Caco-2 (cell line): ENCODE measurements around the gene SPSB3. TPM values are rescaled to one million over a fixed set of nuclear protein-coding genes. Genes with fewer than 3 reads are reported as not detected.

Source experiments
- BruUV-seq: library from RNA; stranded (reverse); fragments of 400-500 nt; replicated peaks from 2 replicates; lab custom pipeline; 2021; lab: Mats Ljungman, UMichigan
- CTCF ChIA-PET: fragments of 300-600 bp; sonication (Branson Sonifier 250); formaldehyde crosslinking; loops from one replicate; lab custom pipeline; 2022; ENCODE audit warnings: antibody characterized with exemption; lab: Charles Lee
- POLR2A ChIA-PET: fragments of 300-600 bp; sonication (Branson Sonifier 250); formaldehyde crosslinking; loops from one replicate; lab custom pipeline; 2022; ENCODE audit warnings: antibody characterized with exemption; lab: Charles Lee
- DNase-seq, 2 experiments: peaks; one replicate each; pipeline versions ENCODE4 v3.0.0 to v3.0.0-alpha.2; 2020 to 2022
- H3K27me3 ChIP-seq: replicated peaks from 2 replicates; pipeline ENCODE4 v1.6.0; 2011; ENCODE audit warnings: low read length; ENCODE audit not compliant: control insufficient read depth, insufficient read depth
- H3K36me3 ChIP-seq: 2 replicates; pipeline ENCODE4 v1.5.1; 2011; ENCODE audit warnings: low read length; ENCODE audit not compliant: control insufficient read depth, insufficient read depth
- H3K4me1 ChIP-seq: fragments of 250-450 bp; sonication (Bioruptor Pico); 2 replicates; pipeline ENCODE4 v1.5.1; 2020; ENCODE audit warnings: mild to moderate bottlenecking
- H3K4me3 ChIP-seq: 2 replicates; pipeline ENCODE4 v1.5.1; 2011; ENCODE audit warnings: low read depth, mild to moderate bottlenecking, control low read depth, low read length
- H3K9me3 ChIP-seq: fragments of 250-450 bp; sonication (Bioruptor Pico); 2 replicates; pipeline ENCODE4 v1.5.1; 2020; ENCODE audit warnings: mild to moderate bottlenecking, moderate library complexity
- H3K27ac Mint-ChIP-seq: one replicate; pipeline ENCODE4 v1.8.0; 2022; ENCODE audit warnings: mixed read lengths; ENCODE audit not compliant: unreplicated experiment
- H3K27me3 Mint-ChIP-seq: one replicate; pipeline ENCODE4 v1.8.0; 2022; ENCODE audit warnings: mixed read lengths; ENCODE audit not compliant: insufficient read depth, unreplicated experiment
- H3K36me3 Mint-ChIP-seq: one replicate; pipeline ENCODE4 v1.8.0; 2022; ENCODE audit warnings: mild to moderate bottlenecking, mixed read lengths; ENCODE audit not compliant: insufficient read depth, unreplicated experiment
- H3K4me1 Mint-ChIP-seq: one replicate; pipeline ENCODE4 v1.8.0; 2022; ENCODE audit warnings: low read depth, mixed read lengths; ENCODE audit not compliant: unreplicated experiment
- H3K4me3 Mint-ChIP-seq: one replicate; pipeline ENCODE4 v1.8.0; 2022; ENCODE audit warnings: mild to moderate bottlenecking, moderate library complexity, mixed read lengths; ENCODE audit not compliant: unreplicated experiment
- H3K9me3 Mint-ChIP-seq: one replicate; pipeline ENCODE4 v1.8.0; 2022; ENCODE audit warnings: mixed read lengths; ENCODE audit not compliant: unreplicated experiment
- CTCF ChIP-seq, 2 experiments: fragments of 200-600 bp in 1 of 2; IDR thresholded peaks; 1 replicate in 1 of 2; 2 replicates in 1 of 2; pipeline versions ENCODE4 v1.5.1 to v1.8.0; 2011 to 2022; ENCODE audit warnings: antibody characterized with exemption in 1 of 2, control low read depth in 1 of 2, inconsistent platforms in 1 of 2, low read depth in 1 of 2, low read length in 1 of 2, mild to moderate bottlenecking in 1 of 2, moderate library complexity in 1 of 2; ENCODE audit not compliant: insufficient read depth in 1 of 2, severe bottlenecking in 1 of 2, unreplicated experiment in 1 of 2
- intact Hi-C: fragments of 100-400 bp; cut with micrococcal nuclease; formaldehyde crosslinking; loops from one replicate; pipeline ENCODE4 v1.10.0; 2022; ENCODE audit not compliant: unreplicated experiment
- total RNA-seq: library from RNA; stranded (reverse); gene quantifications from 2 replicates; pipeline ENCODE4 v1.2.3, GENCODE V29; 2022

SPSB3 gene
- total RNA-seq, 1 experiment from 2014 or later, result 28.0 TPM

DNA sequence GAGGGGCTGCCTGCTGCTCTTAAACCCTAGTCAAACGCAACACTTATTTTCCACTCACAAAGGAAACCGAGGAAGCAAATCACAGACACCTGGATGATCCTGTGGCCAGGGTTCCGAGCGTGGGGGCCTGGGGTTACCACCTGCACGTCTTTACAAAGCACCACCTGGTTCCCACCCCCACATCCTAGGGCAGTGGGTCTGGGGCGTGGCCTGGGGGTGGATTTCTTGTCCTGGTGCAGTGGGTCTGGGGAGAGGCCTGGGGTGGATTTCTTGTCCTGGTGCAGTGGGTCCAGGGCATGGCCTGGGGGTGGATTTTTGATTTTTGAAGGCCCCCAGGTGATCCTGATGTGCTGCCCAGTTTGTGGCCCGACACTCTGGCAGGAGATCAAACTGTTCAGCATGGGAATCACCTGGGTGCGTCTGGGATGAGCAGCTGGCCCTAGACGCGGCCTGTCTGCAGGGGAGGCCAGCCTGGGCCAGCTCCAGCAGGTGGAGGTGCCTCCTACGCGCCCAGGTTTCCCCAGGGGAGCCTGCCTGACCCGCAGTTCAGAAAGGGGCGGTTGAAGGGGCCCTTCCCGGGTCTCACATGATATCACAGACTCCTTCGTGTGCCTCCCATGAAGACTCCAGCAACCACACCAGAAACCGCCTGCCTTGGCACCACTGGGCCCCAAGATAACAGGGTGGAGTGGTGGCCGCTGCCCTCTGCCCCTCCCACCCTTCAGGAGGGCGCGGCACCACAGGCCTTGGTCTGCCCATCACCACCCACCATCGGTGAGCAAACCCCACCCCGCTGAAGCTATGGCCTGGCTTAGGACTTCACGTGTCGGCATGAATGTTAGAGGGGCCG, 38.0 kb upstream of the SPSB3 start:
- H3K36me3 ChIP-seq, result peaks cover 1% of the 10 kb centered on the region; the same call in 1 of the 2 replicates
- no peak for TF ChIP-seq CTCF (IDR thresholded peaks at IDR 0.05; ENCODE audit: insufficient read depth in 1 of 2, low read depth in 1 of 2, low read length in 1 of 2, severe bottlenecking in 1 of 2, unreplicated experiment in 1 of 2)
- peaks cover 18% of the 10 kb centered on the region for H3K36me3 Mint-ChIP-seq
- intact Hi-C loops, result loop anchor here (5.0 kb wide), 1 partner anchor 38 kb away; the partner anchor contains the start of genes NUBP2 and SPSB3
- POLR2A ChIA-PET, result no interaction called here
- H3K27ac Mint-ChIP-seq, result no peak overlapping the region
- H3K4me1 Mint-ChIP-seq, result no peaks in the 10 kb centered on the region
- BruUV-seq, result no TSS peak
- H3K9me3 ChIP-seq, result no peaks in the 10 kb centered on the region
- no peaks in the 10 kb centered on the region for H3K27me3 ChIP-seq
- H3K4me1 ChIP-seq, result no peaks in the 10 kb centered on the region
- H3K9me3 Mint-ChIP-seq, result no peaks in the 10 kb centered on the region
- DNase-seq, result no peak
- CTCF ChIA-PET, result no interaction called here
- H3K4me3 Mint-ChIP-seq, result no peak overlapping the region
- H3K4me3 ChIP-seq, result no peak overlapping the region
- H3K27me3 Mint-ChIP-seq, result no peaks in the 10 kb centered on the region

GRCh38 chr16:1819611-1820010, 37.2 kb upstream of the SPSB3 start:
- no peak overlapping the region for H3K27ac Mint-ChIP-seq
- no peak overlapping the region for H3K4me3 Mint-ChIP-seq
- ChIA-PET CTCF (no interaction called here), POLR2A (no interaction called here)
- Histone ChIP-seq H3K36me3 (peaks cover 1% of the 10 kb centered on the region; the same call in 1 of the 2 replicates), H3K4me1 (no peaks in the 10 kb centered on the region), H3K9me3 (no peaks in the 10 kb centered on the region), H3K27me3 (no peaks in the 10 kb centered on the region), H3K4me3 (no peak overlapping the region)
- no peaks in the 10 kb centered on the region for H3K4me1 Mint-ChIP-seq
- no TSS peak for BruUV-seq
- no peak for TF ChIP-seq CTCF (IDR thresholded peaks at IDR 0.05; ENCODE audit: insufficient read depth in 1 of 2, low read depth in 1 of 2, low read length in 1 of 2, severe bottlenecking in 1 of 2, unreplicated experiment in 1 of 2)
- intact Hi-C loops, result loop anchor here (5.0 kb wide), 1 partner anchor 37 kb away; the partner anchor contains the start of genes NUBP2 and SPSB3
- H3K36me3 Mint-ChIP-seq, result peaks cover 21% of the 10 kb centered on the region
- H3K27me3 Mint-ChIP-seq, result no peaks in the 10 kb centered on the region
- no peak for DNase-seq
- H3K9me3 Mint-ChIP-seq, result no peaks in the 10 kb centered on the region

DNA sequence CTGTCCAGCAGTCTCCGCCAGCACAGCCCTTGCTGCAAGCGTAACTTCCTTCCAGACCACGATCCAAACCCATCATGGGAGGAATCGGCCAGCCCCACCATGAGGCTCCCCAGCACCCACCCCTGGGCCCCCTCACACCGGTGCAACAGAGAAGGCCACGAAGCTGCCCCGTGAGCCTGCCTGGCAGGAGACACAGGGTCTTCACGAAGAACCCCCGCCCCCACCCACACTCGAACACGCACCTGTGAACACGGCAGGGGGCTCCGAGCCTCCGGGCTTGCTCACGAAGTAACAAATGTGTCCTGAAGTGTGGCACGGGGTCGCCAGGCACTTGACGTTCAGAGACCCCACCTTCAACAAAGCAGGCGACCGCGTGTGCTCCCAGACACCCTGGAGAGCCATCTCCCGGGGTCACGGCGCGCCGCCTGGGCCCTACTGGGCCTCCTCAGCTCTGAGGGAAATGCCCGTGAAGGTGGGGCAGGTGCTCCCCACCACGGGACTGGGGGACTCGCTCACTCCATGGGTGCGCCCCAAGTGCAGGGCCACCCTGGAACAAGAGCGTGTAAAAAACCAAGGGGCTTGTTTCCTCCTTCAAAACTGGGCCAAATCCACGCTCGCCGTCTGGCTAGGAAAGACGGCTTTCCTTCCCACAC, 36.6 kb upstream of the SPSB3 start:
- no peaks in the 10 kb centered on the region for H3K27me3 ChIP-seq
- Mint-ChIP-seq H3K9me3 (no peaks in the 10 kb centered on the region), H3K4me3 (no peak overlapping the region), H3K4me1 (no peaks in the 10 kb centered on the region), H3K27ac (no peak overlapping the region), H3K27me3 (no peaks in the 10 kb centered on the region), H3K36me3 (peaks cover 21% of the 10 kb centered on the region)
- H3K9me3 ChIP-seq, result no peaks in the 10 kb centered on the region
- intact Hi-C loops, result no loop called here
- DNase-seq, result no peak
- no TSS peak for BruUV-seq
- H3K4me1 ChIP-seq, result no peaks in the 10 kb centered on the region
- no peak overlapping the region for H3K4me3 ChIP-seq
- ChIA-PET POLR2A (no interaction called here), CTCF (no interaction called here)
- H3K36me3 ChIP-seq, result peaks cover 1% of the 10 kb centered on the region; the same call in 1 of the 2 replicates
- no peak for TF ChIP-seq CTCF (IDR thresholded peaks at IDR 0.05; ENCODE audit: insufficient read depth in 1 of 2, low read depth in 1 of 2, low read length in 1 of 2, severe bottlenecking in 1 of 2, unreplicated experiment in 1 of 2)
